HG03103 (cell line): ENCODE data around the gene SBDS.

Experiments used
- ATAC-seq: cut with Tn5 transposase; IDR thresholded peaks from one replicate; pipeline ENCODE4 v1.9.1; 2021; ENCODE audit warnings: low read depth; ENCODE audit not compliant: unreplicated experiment

Gene SBDS

DNA sequence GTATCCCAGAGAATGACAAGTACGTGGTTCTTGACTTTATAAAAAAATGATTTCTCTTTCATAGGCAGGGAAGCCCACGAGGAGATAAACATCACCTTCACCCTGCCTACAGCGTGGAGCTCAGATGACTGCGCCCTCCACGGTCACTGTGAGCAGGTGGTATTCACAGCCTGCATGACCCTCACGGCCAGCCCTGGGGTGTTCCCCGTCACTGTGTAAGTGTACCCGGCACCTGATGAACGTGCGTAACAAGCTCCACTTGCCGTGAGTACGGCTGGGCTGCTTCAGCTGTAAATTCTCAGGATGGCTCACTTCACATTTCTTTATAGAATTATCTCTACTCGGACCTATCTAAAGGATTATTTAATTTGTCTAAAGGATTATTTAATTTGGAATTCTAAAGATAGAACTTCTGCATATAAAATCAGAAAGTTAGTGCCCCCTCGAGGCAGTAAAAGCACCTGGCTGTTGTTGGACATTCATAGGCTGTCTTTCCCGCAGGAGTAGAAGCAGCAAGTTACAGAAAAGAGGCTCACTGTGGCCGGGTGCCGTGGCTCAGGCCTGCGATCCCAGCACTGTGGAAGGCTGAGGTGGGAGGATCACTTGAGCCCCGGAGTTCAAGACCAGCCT is 46.8 kb downstream of the SBDS start:
- no peak for ATAC-seq

DNA sequence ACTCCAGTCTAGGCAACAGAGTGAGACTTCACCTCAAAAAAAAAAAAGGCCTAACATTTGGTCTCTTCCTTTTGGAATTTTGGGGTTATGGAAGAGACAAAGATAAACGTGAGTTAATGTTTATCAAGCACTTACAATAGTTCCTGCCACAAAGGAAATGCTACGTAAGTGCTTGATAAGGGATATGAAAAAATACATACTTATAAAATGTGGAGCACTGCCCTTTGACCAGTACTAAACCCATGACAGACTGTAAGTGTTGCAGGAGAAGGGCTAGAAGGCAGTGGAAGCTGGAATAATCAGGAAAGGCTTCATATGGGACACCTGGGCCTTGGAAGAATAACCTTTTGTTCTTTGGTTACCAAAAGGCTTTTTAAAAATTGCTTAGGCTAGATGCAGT is 48.8 kb downstream of the SBDS start:
- no peak for ATAC-seq

DNA sequence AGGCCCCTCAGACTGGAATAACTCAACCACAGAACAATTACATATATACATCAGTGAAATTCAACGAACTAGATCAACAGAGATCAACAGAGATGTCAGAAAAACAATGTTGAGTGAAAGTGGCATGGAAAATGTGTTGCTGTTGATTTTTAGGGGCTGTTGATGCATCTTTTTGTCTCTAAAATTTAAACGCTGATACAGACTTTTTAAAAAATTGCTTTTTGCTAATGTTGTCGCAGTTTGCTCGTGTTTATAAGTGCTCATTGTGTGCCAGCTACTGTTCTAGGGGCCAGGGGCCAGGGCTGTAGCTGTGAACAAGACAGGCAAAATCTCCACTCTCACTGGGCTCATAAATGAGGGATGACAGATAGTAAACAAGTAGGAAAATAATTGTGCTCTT is 56.1 kb downstream of the SBDS start:
- no peak for ATAC-seq

DNA sequence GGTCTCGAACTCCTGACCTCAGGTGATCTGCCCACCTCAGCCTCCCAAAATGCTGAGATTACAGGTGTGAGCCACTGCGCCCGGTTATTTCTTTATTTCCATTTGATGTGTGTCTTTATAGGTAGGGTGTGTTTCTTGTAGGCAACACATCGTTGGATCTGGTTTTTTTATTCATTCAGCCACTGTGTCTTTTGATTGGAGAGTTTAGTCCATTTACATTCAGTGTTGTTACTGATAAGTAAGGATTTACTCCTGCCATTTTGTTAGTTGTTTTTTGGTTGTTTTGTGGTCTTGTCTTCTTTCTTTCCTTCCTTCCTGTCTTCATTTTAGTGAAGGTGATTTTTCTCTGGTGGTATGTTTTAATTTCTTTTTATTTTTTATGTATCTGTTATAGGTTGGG is 57.4 kb downstream of the SBDS start:
- no peak for ATAC-seq
